Mucosa of stomach (tissue), 1 donor: Measurements from ENCODE around the gene DPH6.
"Not testable (repeated sequence)": the region's sequence is repeated elsewhere in the genome, so short reads cannot be mapped to it uniquely, and the experiment has no call there.

Source experiments
- H3K27me3 ChIP-seq: one replicate; pipeline ENCODE4 v1.7.0; 2013; ENCODE audit warnings: mild to moderate bottlenecking, low read length; ENCODE audit not compliant: control insufficient read depth, insufficient read depth
- H3K36me3 ChIP-seq: one replicate; pipeline ENCODE4 v1.7.0; 2013; ENCODE audit warnings: low read length; ENCODE audit not compliant: control insufficient read depth, insufficient read depth
- H3K4me1 ChIP-seq: one replicate; pipeline ENCODE4 v1.7.0; 2013; ENCODE audit warnings: mild to moderate bottlenecking, low read length; ENCODE audit not compliant: control insufficient read depth, insufficient read depth
- H3K4me3 ChIP-seq: one replicate; pipeline ENCODE4 v1.7.0; 2013; ENCODE audit warnings: low read length
- H3K9ac ChIP-seq: one replicate; pipeline ENCODE4 v1.7.0; 2013; ENCODE audit warnings: mild to moderate bottlenecking, low read length, moderate library complexity
- H3K9me3 ChIP-seq: one replicate; pipeline ENCODE4 v1.7.0; 2013; ENCODE audit warnings: mild to moderate bottlenecking, low read length, moderate library complexity; ENCODE audit not compliant: control insufficient read depth
- donor health status: Pancreatic carcinoma.

Gene DPH6

DNA sequence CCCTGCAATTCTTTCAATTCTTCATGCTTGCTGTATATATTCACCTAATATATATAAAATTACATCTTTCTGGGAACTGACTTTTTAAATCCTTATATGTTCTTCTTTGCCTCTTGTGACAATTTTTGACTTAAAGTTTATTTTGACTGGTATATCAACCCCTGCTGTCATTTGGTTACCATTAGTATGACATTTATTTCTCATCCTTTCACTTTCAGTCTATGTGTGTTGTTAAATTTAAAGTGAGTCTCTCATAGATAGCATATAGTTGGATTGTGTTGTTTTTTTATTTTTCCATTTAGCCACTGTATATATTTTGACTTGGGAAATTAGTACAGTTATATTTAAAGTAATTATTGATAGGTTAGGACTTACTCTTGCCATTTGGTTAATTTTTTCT lies 194.9 kb downstream of the DPH6 start:
- Histone ChIP-seq H3K4me1 (no peaks in the 10 kb centered on the region), H3K9me3 (no peaks in the 10 kb centered on the region), H3K4me3 (no peak overlapping the region), H3K9ac (no peak overlapping the region), H3K36me3 (no peaks in the 10 kb centered on the region), H3K27me3 (no peaks in the 10 kb centered on the region)

DNA sequence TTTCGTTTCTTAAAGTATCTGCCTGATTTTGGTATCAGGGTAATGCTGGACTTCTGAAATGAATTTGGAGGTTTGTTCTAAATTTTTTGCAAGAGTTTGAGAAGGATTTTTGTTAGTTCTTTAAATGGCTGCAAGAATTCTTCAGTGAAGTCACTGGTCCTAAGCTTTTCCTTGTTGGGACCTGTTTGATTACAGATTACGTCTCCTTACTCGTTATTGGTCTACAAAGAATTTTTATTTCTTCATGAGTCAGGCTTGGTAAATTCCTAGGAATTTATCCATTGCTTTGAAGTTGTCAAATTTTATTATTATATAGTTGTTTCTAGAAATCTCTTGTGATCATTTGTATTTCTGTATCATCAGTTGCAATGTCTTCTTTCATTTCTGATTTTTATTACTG lies 196.0 kb downstream of the DPH6 start:
- Histone ChIP-seq H3K9ac (no peak overlapping the region), H3K4me1 (no peaks in the 10 kb centered on the region), H3K4me3 (no peak overlapping the region), H3K9me3 (no peaks in the 10 kb centered on the region), H3K27me3 (no peaks in the 10 kb centered on the region), H3K36me3 (no peaks in the 10 kb centered on the region)

DNA sequence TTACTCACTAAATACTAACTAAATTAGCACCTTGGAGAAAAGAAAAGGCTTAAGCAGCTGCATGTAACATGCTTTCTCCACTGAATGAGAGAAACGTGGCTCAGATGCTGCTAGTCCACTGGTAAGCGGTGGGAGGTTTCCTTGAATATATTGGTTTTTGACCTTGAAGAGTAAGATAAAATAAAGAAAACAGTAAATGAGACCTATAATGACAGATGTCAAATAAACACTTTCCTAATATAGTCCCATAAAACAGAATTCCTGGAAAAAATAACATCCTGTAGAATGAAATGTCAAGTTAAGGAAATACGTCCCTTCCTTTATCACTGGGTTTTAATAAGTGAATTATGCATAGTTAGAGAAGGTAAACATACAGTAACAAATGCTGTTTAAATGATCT lies 215.0 kb downstream of the DPH6 start:
- no peaks in the 10 kb centered on the region for H3K27me3 ChIP-seq
- no peak overlapping the region for H3K9ac ChIP-seq
- H3K4me1 ChIP-seq, result no peaks in the 10 kb centered on the region
- no peak overlapping the region for H3K4me3 ChIP-seq
- no peaks in the 10 kb centered on the region for H3K36me3 ChIP-seq
- no peaks in the 10 kb centered on the region for H3K9me3 ChIP-seq

DNA sequence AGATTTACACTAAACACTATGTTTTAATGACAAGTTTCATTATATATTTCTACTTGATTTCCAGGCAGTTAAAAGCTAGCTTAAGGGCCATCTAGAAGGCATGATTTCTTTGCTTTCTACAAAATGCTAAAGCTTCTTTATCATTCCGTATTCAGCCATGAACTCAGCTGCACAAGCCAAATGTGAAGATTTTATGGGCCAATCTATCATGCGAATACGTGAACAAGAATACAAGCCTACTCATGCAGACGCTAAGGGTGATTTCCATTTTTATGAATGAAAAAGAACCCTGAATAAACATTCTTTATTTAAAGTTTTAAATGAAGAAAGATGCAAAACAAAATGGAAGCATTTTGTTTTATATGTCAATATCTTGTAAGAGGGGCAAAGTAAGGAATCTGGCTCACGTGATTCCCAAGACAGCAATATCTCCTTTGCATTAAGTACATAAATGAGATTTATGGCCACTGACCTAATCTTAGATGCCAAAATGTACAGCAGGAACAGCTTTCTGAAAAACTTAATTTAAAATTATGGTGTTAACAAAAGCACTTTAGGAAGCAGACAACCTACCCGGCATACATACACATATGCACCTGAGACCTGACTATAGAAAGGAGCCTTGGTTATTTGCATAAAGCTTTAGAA lies 215.8 kb downstream of the DPH6 start:
- Histone ChIP-seq H3K4me1 (no peaks in the 10 kb centered on the region), H3K9ac (no peak overlapping the region), H3K4me3 (no peak overlapping the region), H3K36me3 (no peaks in the 10 kb centered on the region), H3K27me3 (no peaks in the 10 kb centered on the region), H3K9me3 (no peaks in the 10 kb centered on the region)

DNA sequence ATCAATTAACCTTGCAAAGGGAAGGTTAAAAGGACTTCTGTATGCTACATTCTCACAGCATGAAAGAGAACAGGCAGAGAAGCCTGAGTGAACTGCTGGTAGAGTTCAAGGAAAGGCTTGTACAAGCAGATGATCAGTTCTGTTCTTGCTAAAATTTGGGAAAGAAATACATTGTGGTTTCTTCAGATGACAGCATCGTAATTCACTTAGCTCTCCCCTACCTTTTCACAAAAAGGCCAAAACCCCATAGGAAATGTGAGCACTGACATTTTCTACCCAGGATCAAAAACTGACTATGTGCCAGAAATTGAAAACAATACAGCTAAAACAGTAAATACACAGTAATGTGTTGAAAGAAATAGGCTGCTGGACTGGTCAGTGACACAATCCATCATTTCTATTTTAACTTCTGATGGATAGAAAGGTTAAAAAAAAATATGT lies 216.4 kb downstream of the DPH6 start:
- H3K9me3 ChIP-seq, result no peaks in the 10 kb centered on the region
- H3K36me3 ChIP-seq, result no peaks in the 10 kb centered on the region
- H3K4me1 ChIP-seq, result no peaks in the 10 kb centered on the region
- H3K9ac ChIP-seq, result no peak overlapping the region
- no peak overlapping the region for H3K4me3 ChIP-seq
- H3K27me3 ChIP-seq, result no peaks in the 10 kb centered on the region

GRCh38 chr15:35328836-35329235 lies 217.1 kb downstream of the DPH6 start:
- H3K27me3 ChIP-seq, result not testable (repeated sequence)

DNA sequence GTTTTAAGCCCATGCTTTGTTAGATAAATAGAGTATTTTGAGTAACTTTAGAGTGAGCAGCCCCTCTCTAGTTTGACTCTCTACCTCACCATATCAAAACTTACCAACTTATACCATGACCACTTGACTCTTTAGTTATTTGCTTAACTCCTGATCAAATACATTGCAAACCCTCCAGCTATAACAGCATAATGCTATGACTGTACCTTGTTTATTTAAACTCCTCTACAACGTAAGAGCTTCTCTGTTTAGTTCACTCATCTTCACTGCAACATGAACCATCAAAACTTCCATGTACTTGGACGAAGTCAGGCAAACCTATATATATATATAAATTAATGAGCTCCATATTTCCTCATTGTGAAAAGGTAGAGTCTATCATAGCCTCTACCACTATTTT lies 218.2 kb downstream of the DPH6 start:
- Histone ChIP-seq H3K9me3 (no peaks in the 10 kb centered on the region), H3K4me1 (no peaks in the 10 kb centered on the region), H3K4me3 (no peak overlapping the region), H3K36me3 (no peaks in the 10 kb centered on the region), H3K9ac (no peak overlapping the region), H3K27me3 (no peaks in the 10 kb centered on the region)

More at GRCh38 chr15:35328836-35329235, 217.1 kb downstream of the DPH6 start:
- H3K9me3 ChIP-seq, H3K4me1 ChIP-seq, H3K9ac ChIP-seq, H3K4me3 ChIP-seq, H3K36me3 ChIP-seq: not testable (repeated sequence)

GRCh38 chr15:35325374-35325941 lies 220.5 kb downstream of the DPH6 start:
- Histone ChIP-seq H3K4me3 (no peak overlapping the region), H3K9ac (no peak overlapping the region), H3K27me3 (no peaks in the 10 kb centered on the region), H3K4me1 (no peaks in the 10 kb centered on the region), H3K36me3 (no peaks in the 10 kb centered on the region), H3K9me3 (no peaks in the 10 kb centered on the region)

DNA sequence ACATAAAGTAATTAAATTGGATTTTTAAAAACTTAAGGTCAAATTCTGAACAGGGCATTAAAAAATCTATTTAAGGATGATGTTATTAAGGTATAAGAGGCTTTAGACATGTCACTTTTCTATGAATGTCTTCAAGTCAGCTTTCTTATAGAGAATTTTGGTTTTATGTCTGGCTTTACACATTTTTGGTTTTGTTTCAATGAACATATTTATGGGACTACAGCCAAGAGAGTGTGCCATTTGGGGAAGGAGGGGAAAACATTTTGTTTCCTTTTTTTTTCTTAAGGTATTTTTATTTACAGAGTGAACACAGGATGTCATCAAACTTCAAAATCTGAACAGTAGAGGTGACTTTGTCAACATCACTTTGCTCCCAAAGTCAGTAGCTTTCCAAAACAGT lies 222.8 kb downstream of the DPH6 start:
- no peak overlapping the region for H3K9ac ChIP-seq
- H3K27me3 ChIP-seq, result no peaks in the 10 kb centered on the region
- no peaks in the 10 kb centered on the region for H3K36me3 ChIP-seq
- no peaks in the 10 kb centered on the region for H3K4me1 ChIP-seq
- no peak overlapping the region for H3K4me3 ChIP-seq
- no peaks in the 10 kb centered on the region for H3K9me3 ChIP-seq

- Histone ChIP-seq H3K9me3 (no peaks in the 10 kb centered on the region), H3K27me3 (no peaks in the 10 kb centered on the region), H3K9ac (no peak overlapping the region), H3K4me3 (no peak overlapping the region), H3K36me3 (no peaks in the 10 kb centered on the region), H3K4me1 (no peaks in the 10 kb centered on the region)
Observed at GRCh38 chr15:35321926-35322325, 224.0 kb downstream of the DPH6 start.

- H3K36me3 ChIP-seq, result no peaks in the 10 kb centered on the region
Observed at GRCh38 chr15:35320911-35321310, 225.1 kb downstream of the DPH6 start.

More at GRCh38 chr15:35320911-35321310, 225.1 kb downstream of the DPH6 start:
- no peaks in the 10 kb centered on the region for H3K9me3 ChIP-seq
- no peaks in the 10 kb centered on the region for H3K27me3 ChIP-seq
- no peaks in the 10 kb centered on the region for H3K4me1 ChIP-seq
- H3K9ac ChIP-seq, result no peak overlapping the region
- no peak overlapping the region for H3K4me3 ChIP-seq
